HG03108 (cell line): ENCODE results near the gene SDK2.
A peak's percentile ranks its signal among the peaks of the same experiment; 100 is the strongest.

Source experiments
- ATAC-seq: cut with Tn5 transposase; IDR thresholded peaks from one replicate; pipeline ENCODE4 v1.9.1; 2021; ENCODE audit warnings: moderate library complexity; ENCODE audit not compliant: unreplicated experiment

The SDK2 gene

GRCh38 chr17:73588891-73589290 is 55.4 kb downstream of the SDK2 start:
- no peak for ATAC-seq

GRCh38 chr17:73588301-73588846 is 55.9 kb downstream of the SDK2 start:
- ATAC-seq, result no peak

- no peak for ATAC-seq
Observed at GRCh38 chr17:73586921-73587602, 57.2 kb downstream of the SDK2 start.

DNA sequence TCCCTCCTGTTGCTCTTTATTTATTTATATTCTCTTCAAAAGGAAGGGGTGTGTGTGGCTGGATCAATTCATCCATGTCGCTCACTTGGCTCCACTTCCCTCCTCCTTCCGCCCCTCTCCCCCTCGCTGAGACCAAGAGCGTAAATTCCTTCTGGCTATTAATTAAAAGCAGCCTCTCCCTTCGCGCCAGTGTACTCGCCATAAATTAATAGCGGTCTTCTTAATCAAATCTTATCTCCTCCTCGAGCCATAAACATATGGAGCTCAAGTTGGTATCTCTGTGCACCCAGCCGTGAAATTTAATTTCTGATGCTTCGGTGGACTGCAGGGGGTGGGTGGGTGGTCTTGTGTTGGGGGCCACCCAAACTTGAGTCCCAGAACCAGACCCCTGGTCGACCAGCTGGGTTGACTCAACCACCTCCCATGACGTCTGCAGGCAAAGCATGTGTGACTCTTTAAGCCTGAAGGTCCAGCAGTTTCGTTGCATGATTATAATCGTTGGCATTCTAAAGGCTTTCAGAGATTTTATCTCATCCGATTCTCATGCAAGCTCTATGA is 57.9 kb downstream of the SDK2 start:
- no peak for ATAC-seq

DNA sequence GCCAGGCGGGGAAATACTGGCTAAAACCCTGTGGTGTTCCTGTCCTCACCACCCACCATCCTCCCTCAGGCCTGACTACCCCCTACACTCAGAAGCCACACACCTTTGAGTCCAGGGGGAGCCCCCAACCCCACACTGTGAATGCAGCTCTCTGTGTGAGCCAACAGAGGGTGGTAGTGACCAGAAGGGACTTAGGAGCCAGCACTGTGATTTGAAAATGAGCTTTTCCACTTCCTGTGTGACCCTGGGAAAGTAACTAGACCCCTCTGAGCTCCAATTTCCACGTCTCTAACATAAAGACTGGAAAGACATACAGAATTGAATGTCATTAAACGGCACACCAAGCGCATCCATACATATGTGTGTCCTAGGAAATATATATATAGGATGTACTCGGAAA is 58.7 kb downstream of the SDK2 start:
- ATAC-seq, result no peak

DNA sequence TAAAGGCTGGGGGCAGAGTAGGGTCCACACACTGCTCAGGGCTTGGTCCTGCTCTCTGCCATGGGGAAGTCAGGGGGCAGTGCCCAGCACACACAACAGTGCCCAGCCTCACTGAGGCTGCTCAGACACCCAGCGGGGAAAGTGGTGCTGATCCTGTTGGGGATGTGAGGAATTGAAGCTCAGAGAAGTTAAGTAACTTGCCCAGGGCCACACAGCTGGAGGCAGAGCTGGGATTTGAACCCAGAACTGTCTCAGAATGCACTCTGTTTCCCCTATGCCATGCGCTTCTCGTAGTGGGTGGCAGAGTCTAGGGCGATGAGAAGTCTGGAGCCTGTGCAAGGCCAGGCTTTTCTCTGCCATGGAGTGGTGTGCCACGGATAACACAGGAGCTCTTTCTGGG is 59.3 kb downstream of the SDK2 start:
- ATAC-seq, result no peak

GRCh38 chr17:73584049-73584448 is 60.2 kb downstream of the SDK2 start:
- ATAC-seq, result no peak

GRCh38 chr17:73582821-73583220 is 61.4 kb downstream of the SDK2 start:
- ATAC-seq, result no peak

DNA sequence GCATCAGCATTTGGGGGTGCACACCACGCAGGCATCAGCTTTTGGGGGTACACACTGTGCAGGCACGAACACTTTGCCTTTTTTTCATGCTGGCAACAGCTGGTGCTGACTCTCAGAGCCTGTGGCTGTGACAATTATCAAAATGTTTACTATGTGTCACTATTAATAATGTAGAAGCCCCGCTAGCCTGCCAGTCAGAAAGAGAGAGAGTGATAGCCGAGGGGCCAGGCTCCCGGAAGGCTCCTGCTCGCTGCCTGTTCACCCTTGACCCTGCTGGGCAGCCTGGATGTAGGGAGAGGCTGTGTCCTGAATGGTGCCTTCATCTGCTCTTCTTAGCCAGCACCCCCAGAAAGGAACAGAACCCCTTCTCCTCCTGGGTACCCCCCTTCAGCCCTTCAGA is 61.9 kb downstream of the SDK2 start:
- ATAC-seq, result no peak

DNA sequence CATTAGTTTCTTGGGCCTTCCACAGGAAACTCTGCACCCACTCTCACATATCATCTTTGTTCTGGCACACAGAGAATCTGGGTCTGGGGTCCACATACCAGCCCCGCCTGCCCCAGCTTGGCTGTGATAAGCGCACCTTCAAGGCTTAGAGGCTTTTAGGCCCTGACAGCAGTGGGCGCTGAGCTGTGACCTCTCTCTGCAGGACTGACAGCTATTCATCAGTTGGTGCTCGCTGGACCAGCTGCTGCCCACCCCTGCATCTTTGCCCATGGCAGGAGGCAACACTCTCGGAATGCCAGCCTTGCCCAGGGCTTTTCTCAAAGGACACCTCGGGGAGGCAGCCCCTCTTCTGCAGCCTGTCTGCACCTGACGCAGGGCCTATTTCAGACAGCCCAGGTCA is 62.9 kb downstream of the SDK2 start:
- no peak for ATAC-seq

- ATAC-seq, result no peak
Observed at GRCh38 chr17:73580073-73580710, 64.1 kb downstream of the SDK2 start.

GRCh38 chr17:73576556-73577098 is 67.6 kb downstream of the SDK2 start:
- no peak for ATAC-seq

DNA sequence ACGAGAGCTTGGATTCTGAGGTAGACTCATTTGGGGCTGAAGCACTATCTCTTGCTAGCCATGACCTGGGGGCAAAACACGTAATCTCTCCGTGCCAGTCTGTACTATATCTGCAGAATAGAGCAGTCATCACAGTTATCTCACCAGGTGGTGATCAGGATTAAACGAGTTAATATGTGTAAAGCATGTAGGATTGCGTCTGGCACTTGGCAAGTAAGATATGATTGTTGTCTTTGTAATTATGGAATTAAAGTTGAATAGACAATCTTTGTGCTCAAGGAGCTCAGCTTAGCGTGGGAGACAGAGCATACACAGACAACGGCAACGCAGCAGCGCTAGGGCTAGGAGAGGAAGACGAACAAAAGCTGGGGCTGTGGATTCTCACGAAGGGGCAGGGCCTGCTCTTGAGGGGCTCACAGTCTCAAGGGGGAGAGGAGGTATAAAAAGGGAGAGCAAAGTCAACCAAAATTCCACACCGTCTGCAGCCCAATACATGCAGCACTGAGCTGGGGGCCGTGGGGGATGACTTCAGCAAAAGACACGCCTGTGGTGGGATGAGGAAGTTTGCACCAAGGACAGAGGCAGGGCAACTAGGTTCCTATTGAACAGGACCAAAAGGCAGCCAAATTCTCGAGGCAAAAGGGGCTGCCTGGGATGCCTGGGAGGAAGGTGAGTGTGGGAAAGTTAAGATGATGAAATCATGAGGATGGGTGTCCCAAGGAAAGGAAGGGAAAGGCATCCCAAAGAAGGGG is 68.6 kb downstream of the SDK2 start:
- no peak for ATAC-seq

- no peak for ATAC-seq
Observed at GRCh38 chr17:73571511-73572130, 72.6 kb downstream of the SDK2 start.

GRCh38 chr17:73569762-73570319 is 74.4 kb downstream of the SDK2 start:
- ATAC-seq, result no peak

- no peak for ATAC-seq
Observed at GRCh38 chr17:73568934-73569333, 75.3 kb downstream of the SDK2 start.

DNA sequence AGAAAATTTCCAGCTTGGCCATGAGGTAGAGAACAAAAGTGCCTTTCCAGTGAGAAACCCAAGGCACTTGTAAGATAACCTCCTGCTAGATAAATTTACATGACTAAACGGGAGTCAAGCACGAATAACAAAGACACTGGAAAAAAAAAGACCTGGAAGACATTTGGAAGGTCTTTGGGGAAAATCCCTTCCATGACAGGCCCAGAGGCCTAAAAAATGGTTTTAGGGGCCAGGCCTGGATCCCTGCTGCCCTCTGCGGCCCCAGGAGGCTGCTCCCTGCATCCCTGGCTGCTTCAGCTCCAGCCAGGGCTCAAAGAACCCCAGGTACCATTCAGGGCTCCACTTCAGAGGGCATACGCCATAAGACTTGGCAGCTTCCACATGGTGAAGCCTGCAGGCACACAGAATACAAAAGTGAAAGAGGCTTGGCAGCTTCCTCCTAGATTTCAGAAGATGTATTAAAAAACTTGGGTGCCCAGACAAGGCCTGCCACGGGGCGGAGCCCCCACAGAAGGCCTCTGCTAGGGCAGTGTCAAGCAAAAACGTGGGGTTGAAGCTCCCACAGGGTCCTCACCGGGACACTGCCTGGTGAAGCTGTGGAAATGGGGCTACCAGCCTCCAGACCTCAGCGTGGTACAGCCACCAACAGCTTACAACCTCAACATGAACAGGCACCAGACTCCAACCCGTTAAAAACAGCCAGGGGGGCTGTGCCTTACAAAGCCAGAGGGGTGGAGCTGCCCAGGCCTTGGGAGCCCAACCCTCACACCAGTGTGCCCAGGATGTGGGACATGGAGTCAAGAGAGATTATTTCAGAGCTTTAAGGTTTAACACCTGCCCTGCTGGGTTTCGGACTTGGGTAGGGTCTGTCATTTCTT is 77.1 kb downstream of the SDK2 start:
- ATAC-seq, result peak; percentile 45

GRCh38 chr17:73564843-73565242 is 79.4 kb downstream of the SDK2 start:
- no peak for ATAC-seq

DNA sequence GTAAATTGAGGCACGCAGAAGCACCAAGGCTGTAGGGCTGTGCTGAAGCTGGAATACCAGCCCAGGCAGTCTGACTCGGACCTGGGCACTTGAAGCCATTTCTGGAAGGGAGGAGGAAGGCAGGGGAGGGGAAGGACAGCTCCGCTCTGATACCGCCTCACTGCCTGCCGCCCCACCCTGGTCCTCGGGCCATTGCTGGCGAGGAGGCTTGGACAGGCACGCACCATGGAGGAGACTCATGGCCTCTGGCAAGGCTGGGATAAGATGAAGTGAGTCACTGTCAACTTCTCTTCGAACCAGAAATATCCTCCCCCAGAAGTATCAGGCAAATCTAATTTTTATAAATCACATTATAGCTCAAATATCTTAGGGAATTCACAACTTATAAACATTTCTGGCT is 81.3 kb downstream of the SDK2 start:
- no peak for ATAC-seq

GRCh38 chr17:73561111-73561510 is 83.1 kb downstream of the SDK2 start:
- ATAC-seq, result no peak
